ENCODE data around the gene ZNF396.

Gene ZNF396

DNA sequence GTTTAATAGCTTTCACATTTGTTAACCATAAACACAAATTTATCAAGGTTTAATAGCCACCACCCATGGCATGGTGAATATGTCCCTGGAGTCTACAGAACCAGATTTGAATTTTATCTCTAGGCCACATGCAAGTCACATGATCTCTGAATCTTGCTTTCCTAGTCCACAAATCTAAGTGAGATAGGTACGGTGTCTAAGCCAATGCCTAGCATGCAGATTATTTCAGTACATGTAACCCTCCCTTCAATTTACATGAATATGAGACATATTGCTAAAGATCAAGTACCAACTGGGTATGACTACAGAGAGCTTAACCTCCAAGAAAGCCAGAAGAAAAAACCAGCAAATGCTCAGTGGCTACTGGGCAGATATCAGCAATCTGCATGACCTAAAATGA lies 42.9 kb downstream of the ZNF396 start:
- DNase-seq = no peak

DNA sequence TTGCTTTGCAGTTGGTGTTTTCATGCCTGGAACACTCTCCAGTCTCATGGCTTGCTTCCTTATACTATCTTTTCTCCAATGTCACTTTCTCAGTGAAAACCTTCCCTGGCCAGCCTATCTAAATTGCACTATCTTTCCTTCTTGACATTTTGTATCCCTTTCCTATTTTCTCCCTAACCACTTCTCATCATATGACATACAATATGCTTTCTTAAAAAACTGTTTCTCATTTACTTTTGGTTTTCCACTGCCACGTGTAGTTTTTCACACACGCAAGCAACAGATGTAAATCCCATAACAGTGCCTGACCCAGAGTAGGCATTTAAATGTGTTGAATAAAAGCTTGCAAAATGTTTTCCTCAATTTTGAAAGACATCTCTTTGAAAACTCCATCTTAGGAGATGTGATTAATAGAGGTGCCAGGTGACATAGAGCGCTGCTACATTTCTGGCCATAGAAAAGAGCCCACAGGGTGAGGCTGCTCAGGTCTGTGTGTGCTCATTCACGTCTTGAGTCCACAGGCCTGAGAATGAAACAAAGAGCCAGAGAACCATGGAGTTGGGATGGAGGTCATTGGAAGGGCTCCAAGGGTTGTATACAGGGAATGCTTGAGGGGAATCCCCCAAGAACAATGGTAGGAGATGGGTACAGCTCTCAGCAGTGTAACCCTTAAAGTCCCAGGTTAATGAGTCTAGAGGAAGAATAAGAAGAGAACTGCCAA lies 45.6 kb downstream of the ZNF396 start:
- DNase-seq = no peak

DNA sequence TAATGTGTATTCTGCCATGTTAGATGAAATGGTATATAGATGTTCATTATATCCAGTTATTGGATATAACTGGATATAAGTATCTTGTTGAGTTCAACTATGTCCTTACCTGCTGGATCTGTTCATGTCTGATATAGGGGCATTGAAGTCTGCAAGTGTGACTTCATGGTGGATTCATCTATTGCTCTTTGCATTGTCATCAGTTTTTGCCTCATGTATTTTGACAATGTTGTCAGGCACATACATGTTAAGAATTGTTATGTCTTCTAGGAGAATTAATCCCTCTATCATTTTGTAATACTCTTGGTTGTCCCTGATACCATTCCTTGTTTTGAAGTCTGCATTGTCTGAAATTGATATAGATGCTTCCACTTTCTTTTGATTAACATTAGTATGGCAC lies 48.3 kb downstream of the ZNF396 start:
- DNase-seq = no peak

DNA sequence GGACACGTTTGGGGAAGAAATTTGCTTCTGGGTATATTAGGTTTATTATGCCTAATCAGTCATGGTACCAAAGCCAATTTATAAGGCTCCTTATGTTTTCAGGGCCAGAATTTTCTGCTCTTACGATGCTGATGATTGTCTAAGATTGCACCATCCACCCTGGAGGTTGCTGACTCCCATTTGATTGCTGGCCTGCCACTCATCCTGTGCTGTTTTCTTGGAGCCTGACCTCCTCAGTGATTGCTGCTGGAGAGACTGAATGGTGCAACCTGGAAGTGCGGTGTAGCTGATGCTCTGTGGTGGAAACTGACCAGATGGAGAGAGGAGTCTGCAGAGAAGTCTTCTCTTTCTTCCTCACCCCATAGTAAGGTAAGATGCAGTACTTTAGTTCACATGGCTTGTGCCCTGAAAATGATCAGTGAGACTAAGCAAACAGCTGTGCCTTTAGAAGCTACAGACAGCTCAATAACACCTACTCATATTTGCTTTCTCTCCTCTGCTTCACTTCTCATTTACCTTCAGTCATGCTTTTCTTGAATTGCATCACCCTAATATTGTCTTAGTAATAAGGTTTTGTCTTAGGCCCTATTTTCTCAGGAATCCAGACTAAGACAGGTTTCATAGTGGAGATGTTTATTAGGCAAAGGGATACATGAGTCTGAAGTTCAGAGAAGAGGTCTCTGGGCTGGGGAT lies 50.3 kb downstream of the ZNF396 start:
- DNase-seq = no peak

DNA sequence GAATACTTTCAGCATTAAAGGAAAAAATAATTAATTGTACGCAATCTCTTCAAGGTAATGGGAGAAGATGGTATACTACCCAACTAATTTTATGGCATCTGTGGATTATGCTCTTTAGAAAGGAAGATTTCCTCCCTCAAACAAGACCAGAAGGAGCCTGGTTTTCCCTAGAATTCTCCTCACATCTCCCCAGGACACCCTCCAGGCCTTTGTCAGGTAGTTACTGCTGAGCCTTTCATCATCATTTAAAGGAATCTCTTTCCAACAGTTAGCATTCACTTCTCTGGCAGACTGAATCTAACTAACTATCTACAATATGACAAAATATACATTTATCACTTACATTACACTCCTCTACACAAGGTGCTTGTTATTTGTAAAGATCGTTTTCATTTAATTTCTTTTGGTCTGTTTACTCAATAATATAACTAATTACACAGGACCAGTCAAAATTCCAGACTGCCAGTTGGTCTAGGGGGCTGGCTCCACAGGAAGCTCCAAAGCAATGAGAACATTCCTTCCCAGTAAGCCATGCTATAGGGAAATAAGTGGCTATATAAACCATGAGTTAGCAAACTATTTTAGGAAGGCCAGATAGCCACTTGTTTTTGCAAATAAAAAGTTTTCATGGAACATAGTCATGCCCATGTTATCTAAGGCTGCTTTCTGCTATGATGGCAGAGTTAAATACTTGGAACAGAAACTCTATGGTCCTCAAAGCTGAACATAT lies 52.0 kb downstream of the ZNF396 start:
- peak; percentile 36 for DNase-seq

DNA sequence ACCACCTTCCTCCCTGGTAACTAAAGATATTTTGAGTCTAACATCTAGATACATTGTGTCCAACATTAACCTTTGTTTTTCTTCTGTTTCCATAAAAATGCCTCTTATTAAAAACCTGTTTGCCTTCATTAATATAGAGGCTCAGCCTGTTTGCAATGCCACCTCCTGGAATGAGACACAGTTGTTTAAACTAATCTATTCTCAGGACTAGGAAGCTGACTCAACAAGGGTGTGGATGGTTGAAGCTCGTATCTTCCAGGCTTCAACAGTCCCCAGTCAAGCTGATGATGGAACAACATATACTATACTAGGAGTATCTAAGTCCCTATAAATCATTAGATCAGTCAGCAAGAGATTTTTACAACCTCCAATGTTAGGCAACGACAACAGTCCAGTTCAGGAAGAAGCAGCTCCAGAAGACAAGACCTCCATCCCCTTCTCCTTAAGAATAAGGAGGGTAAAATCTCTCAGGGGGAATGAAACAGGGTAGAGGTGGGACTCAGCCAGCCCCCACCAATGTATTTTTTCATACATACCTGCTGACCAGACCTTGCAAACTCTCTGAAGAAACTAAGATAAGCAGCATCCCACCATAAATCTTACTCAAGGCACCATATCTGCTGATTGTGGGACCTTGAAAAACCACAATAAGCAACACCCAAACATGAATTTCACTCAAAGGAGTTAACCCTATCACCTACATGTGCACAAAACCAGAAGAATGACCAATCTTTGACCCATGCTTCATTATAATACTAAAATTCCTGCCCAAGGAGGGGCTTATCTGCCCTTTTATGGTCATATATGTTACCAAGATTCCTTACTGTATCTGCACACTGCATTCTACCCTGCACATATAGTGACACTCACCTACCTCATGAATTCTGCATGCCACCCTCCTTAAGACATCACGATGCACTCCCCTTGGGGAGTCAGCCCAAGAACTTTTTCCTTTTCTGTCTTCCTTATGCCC lies 54.4 kb downstream of the ZNF396 start:
- DNase-seq = no peak
